ENCODE results near the gene BICD2.
"Not testable (repeated sequence)": the region's sequence is repeated elsewhere in the genome, so short reads cannot be mapped to it uniquely, and the experiment has no call there.

Gene BICD2

GRCh38 chr9:92770360-92770995, 5.8 kb upstream of the BICD2 start:
- Histone ChIP-seq H3K27me3 (ENCODE audit: insufficient read depth, poor library complexity, severe bottlenecking) (no peaks in the 10 kb centered on the region), H3K27ac (ENCODE audit: poor library complexity, severe bottlenecking) (peak overlapping the region; percentile 36), H3K36me3 (ENCODE audit: low read depth) (no peaks in the 10 kb centered on the region), H3K9me3 (ENCODE audit: severe bottlenecking) (no peaks in the 10 kb centered on the region), H3K4me3 (ENCODE audit: severe bottlenecking) (no peak overlapping the region), H3K4me1 (ENCODE audit: insufficient read depth, poor library complexity, severe bottlenecking) (peaks cover 17% of the 10 kb centered on the region)
- ATAC-seq (ENCODE audit: low read depth) (peak; percentile 67), DNase-seq (ENCODE audit: low spot score) (no peak)
- TF ChIP-seq CTCF (IDR thresholded peaks at IDR 0.05; ENCODE audit: poor library complexity, severe bottlenecking): no peak

- Histone ChIP-seq H3K27ac (ENCODE audit: poor library complexity, severe bottlenecking) (peak overlapping the region; percentile 36), H3K4me1 (ENCODE audit: insufficient read depth, poor library complexity, severe bottlenecking) (peaks cover 17% of the 10 kb centered on the region), H3K9me3 (ENCODE audit: severe bottlenecking) (no peaks in the 10 kb centered on the region), H3K4me3 (ENCODE audit: severe bottlenecking) (no peak overlapping the region), H3K27me3 (ENCODE audit: insufficient read depth, poor library complexity, severe bottlenecking) (no peaks in the 10 kb centered on the region), H3K36me3 (ENCODE audit: low read depth) (no peaks in the 10 kb centered on the region)
- ATAC-seq (ENCODE audit: low read depth): no peak
- DNase-seq (ENCODE audit: low spot score): no peak
- no peak for TF ChIP-seq CTCF (IDR thresholded peaks at IDR 0.05; ENCODE audit: poor library complexity, severe bottlenecking)
Observed at GRCh38 chr9:92769990-92770359, 5.3 kb upstream of the BICD2 start.

- no peak for ATAC-seq (ENCODE audit: low read depth)
- Histone ChIP-seq H3K4me3 (ENCODE audit: severe bottlenecking) (no peak overlapping the region), H3K27me3 (ENCODE audit: insufficient read depth, poor library complexity, severe bottlenecking) (no peaks in the 10 kb centered on the region), H3K9me3 (ENCODE audit: severe bottlenecking) (no peaks in the 10 kb centered on the region), H3K36me3 (ENCODE audit: low read depth) (no peaks in the 10 kb centered on the region), H3K27ac (ENCODE audit: poor library complexity, severe bottlenecking) (no peak overlapping the region), H3K4me1 (ENCODE audit: insufficient read depth, poor library complexity, severe bottlenecking) (peaks cover 17% of the 10 kb centered on the region)
- no peak for TF ChIP-seq CTCF (IDR thresholded peaks at IDR 0.05; ENCODE audit: poor library complexity, severe bottlenecking)
- DNase-seq (ENCODE audit: low spot score): no peak
Observed at GRCh38 chr9:92769286-92769685, 4.7 kb upstream of the BICD2 start.

- not testable (repeated sequence) for H3K9me3 ChIP-seq (ENCODE audit: severe bottlenecking); H3K36me3 ChIP-seq (ENCODE audit: low read depth); H3K4me3 ChIP-seq (ENCODE audit: severe bottlenecking); H3K27me3 ChIP-seq (ENCODE audit: insufficient read depth, poor library complexity, severe bottlenecking); H3K27ac ChIP-seq (ENCODE audit: poor library complexity, severe bottlenecking); DNase-seq (ENCODE audit: low spot score); ATAC-seq (ENCODE audit: low read depth)
- peaks cover 13% of the 10 kb centered on the region for H3K4me1 ChIP-seq (ENCODE audit: insufficient read depth, poor library complexity, severe bottlenecking)
Observed at GRCh38 chr9:92768816-92769215, 4.2 kb upstream of the BICD2 start.

- Histone ChIP-seq H3K27ac (ENCODE audit: poor library complexity, severe bottlenecking) (no peak overlapping the region), H3K9me3 (ENCODE audit: severe bottlenecking) (no peaks in the 10 kb centered on the region), H3K4me3 (ENCODE audit: severe bottlenecking) (no peak overlapping the region), H3K36me3 (ENCODE audit: low read depth) (no peaks in the 10 kb centered on the region), H3K4me1 (ENCODE audit: insufficient read depth, poor library complexity, severe bottlenecking) (peaks cover 19% of the 10 kb centered on the region), H3K27me3 (ENCODE audit: insufficient read depth, poor library complexity, severe bottlenecking) (no peaks in the 10 kb centered on the region)
- DNase-seq (ENCODE audit: low spot score) (no peak), ATAC-seq (ENCODE audit: low read depth) (no peak)
- no peak for TF ChIP-seq CTCF (IDR thresholded peaks at IDR 0.05; ENCODE audit: poor library complexity, severe bottlenecking)
Observed at GRCh38 chr9:92767066-92768054, 2.7 kb upstream of the BICD2 start.

Data from RWPE2 (cell line).